Measurements from ENCODE around the gene CADPS2. TPM values are rescaled to one million over a fixed set of nuclear protein-coding genes. Genes with fewer than 3 reads are reported as not detected.
"Not testable (repeated sequence)": the region's sequence is repeated elsewhere in the genome, so short reads cannot be mapped to it uniquely, and the experiment has no call there.

Gene CADPS2
- total RNA-seq, 1 experiment from 2014 or later: 16.4 TPM

DNA sequence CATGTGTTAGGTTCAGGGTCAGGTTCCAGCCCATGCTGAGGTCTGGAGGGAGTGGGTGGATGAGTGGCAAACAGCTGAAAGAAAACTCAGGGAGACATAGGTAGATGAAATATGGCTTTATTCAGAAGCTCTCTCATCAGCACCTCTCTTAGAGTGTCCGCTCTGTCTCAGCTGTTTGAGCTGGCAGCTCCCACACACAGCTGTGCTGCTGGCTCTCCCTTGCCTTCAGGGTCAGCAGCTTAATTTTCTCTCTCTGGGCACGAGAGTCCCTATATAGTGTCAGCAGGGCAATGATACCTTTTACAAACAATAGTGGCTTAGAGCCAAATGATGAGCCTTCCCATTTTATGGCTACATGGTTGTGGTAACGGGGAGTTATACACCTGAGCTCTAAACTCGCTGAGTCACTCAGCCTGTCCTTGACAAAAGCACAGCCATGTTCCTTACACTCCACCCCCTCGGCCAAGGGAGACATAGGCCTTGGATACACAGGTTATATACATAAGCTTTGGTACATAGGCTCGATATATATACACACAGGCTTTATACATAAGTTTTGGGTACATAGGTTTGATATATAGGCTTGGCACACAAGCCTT, 197.8 kb downstream of the CADPS2 start:
- H3K27me3 Mint-ChIP-seq (ENCODE audit: unreplicated experiment): no peaks in the 10 kb centered on the region
- peaks cover 6% of the 10 kb centered on the region for H3K36me3 Mint-ChIP-seq (ENCODE audit: insufficient read depth, unreplicated experiment)
- TF ChIP-seq, protein P1, sequence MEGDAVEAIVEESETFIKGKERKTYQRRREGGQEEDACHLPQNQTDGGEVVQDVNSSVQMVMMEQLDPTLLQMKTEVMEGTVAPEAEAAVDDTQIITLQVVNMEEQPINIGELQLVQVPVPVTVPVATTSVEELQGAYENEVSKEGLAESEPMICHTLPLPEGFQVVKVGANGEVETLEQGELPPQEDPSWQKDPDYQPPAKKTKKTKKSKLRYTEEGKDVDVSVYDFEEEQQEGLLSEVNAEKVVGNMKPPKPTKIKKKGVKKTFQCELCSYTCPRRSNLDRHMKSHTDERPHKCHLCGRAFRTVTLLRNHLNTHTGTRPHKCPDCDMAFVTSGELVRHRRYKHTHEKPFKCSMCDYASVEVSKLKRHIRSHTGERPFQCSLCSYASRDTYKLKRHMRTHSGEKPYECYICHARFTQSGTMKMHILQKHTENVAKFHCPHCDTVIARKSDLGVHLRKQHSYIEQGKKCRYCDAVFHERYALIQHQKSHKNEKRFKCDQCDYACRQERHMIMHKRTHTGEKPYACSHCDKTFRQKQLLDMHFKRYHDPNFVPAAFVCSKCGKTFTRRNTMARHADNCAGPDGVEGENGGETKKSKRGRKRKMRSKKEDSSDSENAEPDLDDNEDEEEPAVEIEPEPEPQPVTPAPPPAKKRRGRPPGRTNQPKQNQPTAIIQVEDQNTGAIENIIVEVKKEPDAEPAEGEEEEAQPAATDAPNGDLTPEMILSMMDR (IDR thresholded peaks at IDR 0.05; ENCODE audit: unreplicated experiment): no peak
- intact Hi-C loops (cut with micrococcal nuclease; ENCODE audit: unreplicated experiment): no loop called here
- H3K4me1 Mint-ChIP-seq (ENCODE audit: low read depth, unreplicated experiment): peaks cover 6% of the 10 kb centered on the region
- no peak overlapping the region for H3K4me3 Mint-ChIP-seq (ENCODE audit: low read depth, unreplicated experiment)
- CTCF ChIA-PET: no interaction called here
- DNase-seq: no peak
- peaks cover 7% of the 10 kb centered on the region for H3K9me3 Mint-ChIP-seq (ENCODE audit: low read depth, unreplicated experiment)
- BruUV-seq (replicated peaks): no TSS peak
- H3K27ac Mint-ChIP-seq (ENCODE audit: unreplicated experiment): no peak overlapping the region

DNA sequence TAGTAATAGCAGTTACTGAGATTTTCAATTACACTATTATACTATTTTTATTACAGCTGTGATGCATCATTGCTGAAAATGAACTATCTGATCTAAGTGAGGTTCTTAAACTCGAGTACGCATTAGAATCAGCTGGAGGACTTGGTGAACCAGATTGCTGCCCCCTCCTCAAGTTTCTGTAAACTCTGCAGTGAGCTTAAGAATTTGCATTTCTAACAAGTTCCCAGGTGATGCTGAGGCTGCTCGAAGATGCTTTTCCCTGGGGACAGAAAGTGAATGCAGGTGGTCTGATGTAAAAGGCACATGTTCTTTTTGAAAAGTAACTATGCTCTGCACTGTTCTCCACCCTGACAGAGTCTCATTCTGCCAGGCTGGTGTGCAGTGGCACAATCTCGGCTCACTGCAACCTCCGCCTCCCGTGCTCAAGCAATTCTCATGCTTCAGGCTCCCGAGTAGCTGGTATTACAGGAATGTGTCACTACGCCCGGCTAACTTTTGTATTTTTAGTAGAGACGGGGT, 199.8 kb downstream of the CADPS2 start:
- Mint-ChIP-seq H3K27me3 (ENCODE audit: unreplicated experiment) (no peaks in the 10 kb centered on the region), H3K9me3 (ENCODE audit: low read depth, unreplicated experiment) (no peaks in the 10 kb centered on the region), H3K27ac (ENCODE audit: unreplicated experiment) (no peak overlapping the region), H3K36me3 (ENCODE audit: insufficient read depth, unreplicated experiment) (peaks cover 3% of the 10 kb centered on the region), H3K4me1 (ENCODE audit: low read depth, unreplicated experiment) (peaks cover 8% of the 10 kb centered on the region), H3K4me3 (ENCODE audit: low read depth, unreplicated experiment) (no peak overlapping the region)
- TF ChIP-seq, protein P1 (IDR thresholded peaks at IDR 0.05; ENCODE audit: unreplicated experiment): no peak
- CTCF ChIA-PET: no interaction called here
- intact Hi-C loops (cut with micrococcal nuclease; ENCODE audit: unreplicated experiment): no loop called here
- DNase-seq: no peak
- no TSS peak for BruUV-seq (replicated peaks)

- no TSS peak for BruUV-seq (replicated peaks)
- TF ChIP-seq, protein P1 (IDR thresholded peaks at IDR 0.05; ENCODE audit: unreplicated experiment): no peak
- Mint-ChIP-seq H3K27ac (ENCODE audit: unreplicated experiment) (no peak overlapping the region), H3K4me1 (ENCODE audit: low read depth, unreplicated experiment) (peaks cover 13% of the 10 kb centered on the region), H3K27me3 (ENCODE audit: unreplicated experiment) (no peaks in the 10 kb centered on the region), H3K4me3 (ENCODE audit: low read depth, unreplicated experiment) (no peak overlapping the region), H3K36me3 (ENCODE audit: insufficient read depth, unreplicated experiment) (peaks cover 2% of the 10 kb centered on the region), H3K9me3 (ENCODE audit: low read depth, unreplicated experiment) (no peaks in the 10 kb centered on the region)
- no peak for DNase-seq
- intact Hi-C loops (cut with micrococcal nuclease; ENCODE audit: unreplicated experiment): no loop called here
- CTCF ChIA-PET: no interaction called here
Measured at GRCh38 chr7:122684504-122684903, 201.8 kb downstream of the CADPS2 start.

GRCh38 chr7:122682815-122683550, 203.3 kb downstream of the CADPS2 start:
- DNase-seq: no peak
- Mint-ChIP-seq H3K27ac (ENCODE audit: unreplicated experiment) (no peak overlapping the region), H3K9me3 (ENCODE audit: low read depth, unreplicated experiment) (no peaks in the 10 kb centered on the region), H3K4me1 (ENCODE audit: low read depth, unreplicated experiment) (peaks cover 28% of the 10 kb centered on the region), H3K36me3 (ENCODE audit: insufficient read depth, unreplicated experiment) (peaks cover 9% of the 10 kb centered on the region), H3K4me3 (ENCODE audit: low read depth, unreplicated experiment) (no peak overlapping the region), H3K27me3 (ENCODE audit: unreplicated experiment) (no peaks in the 10 kb centered on the region)
- CTCF ChIA-PET: no interaction called here
- TF ChIP-seq, protein P1 (IDR thresholded peaks at IDR 0.05; ENCODE audit: unreplicated experiment): no peak
- BruUV-seq (replicated peaks): no TSS peak
- intact Hi-C loops (cut with micrococcal nuclease; ENCODE audit: unreplicated experiment): no loop called here

DNA sequence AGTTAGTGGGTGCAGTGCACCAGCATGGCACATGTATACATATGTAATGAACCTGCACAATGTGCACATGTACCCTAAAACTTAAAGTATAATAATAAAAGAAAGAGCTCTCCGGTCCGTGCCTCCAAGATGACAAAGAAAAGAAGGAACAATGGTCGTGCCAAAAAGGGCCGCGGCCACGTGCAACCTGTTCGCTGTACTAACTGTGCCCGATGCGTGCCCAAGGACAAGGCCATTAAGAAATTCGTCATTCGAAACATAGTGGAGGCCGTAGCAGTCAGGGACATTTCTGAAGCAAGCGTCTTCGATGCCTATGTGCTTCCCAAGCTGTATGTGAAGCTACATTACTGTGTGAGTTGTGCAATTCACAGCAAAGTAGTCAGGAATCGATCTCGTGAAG, 205.1 kb downstream of the CADPS2 start:
- H3K27me3 Mint-ChIP-seq (ENCODE audit: unreplicated experiment); DNase-seq; H3K36me3 Mint-ChIP-seq (ENCODE audit: insufficient read depth, unreplicated experiment); intact Hi-C loops (cut with micrococcal nuclease; ENCODE audit: unreplicated experiment); H3K27ac Mint-ChIP-seq (ENCODE audit: unreplicated experiment); CTCF ChIA-PET; H3K4me3 Mint-ChIP-seq (ENCODE audit: low read depth, unreplicated experiment); H3K9me3 Mint-ChIP-seq (ENCODE audit: low read depth, unreplicated experiment); BruUV-seq (replicated peaks): not testable (repeated sequence)
- H3K4me1 Mint-ChIP-seq (ENCODE audit: low read depth, unreplicated experiment): peaks cover 46% of the 10 kb centered on the region

Data from Calu3 (cell line).